GM18951 (cell line): ENCODE data around the gene PCSK9.

ENCODE experiments used
- POLR2A ChIP-seq: IDR thresholded peaks from 4 replicates; pipeline ENCODE4 v1.6.1; 2011; ENCODE audit warnings: mild to moderate bottlenecking; ENCODE audit not compliant: insufficient read length, insufficient read depth; ENCODE audit errors: extremely low read depth
- in situ Hi-C: fragments of 300-500 bp; cut with MboI; formaldehyde crosslinking; loops from one replicate; pipeline ENCODE4 v1.12.0; 2022; ENCODE audit warnings: low sequenced_read_pairs, mixed read lengths, inconsistent platforms; ENCODE audit not compliant: unreplicated experiment

Gene PCSK9

DNA sequence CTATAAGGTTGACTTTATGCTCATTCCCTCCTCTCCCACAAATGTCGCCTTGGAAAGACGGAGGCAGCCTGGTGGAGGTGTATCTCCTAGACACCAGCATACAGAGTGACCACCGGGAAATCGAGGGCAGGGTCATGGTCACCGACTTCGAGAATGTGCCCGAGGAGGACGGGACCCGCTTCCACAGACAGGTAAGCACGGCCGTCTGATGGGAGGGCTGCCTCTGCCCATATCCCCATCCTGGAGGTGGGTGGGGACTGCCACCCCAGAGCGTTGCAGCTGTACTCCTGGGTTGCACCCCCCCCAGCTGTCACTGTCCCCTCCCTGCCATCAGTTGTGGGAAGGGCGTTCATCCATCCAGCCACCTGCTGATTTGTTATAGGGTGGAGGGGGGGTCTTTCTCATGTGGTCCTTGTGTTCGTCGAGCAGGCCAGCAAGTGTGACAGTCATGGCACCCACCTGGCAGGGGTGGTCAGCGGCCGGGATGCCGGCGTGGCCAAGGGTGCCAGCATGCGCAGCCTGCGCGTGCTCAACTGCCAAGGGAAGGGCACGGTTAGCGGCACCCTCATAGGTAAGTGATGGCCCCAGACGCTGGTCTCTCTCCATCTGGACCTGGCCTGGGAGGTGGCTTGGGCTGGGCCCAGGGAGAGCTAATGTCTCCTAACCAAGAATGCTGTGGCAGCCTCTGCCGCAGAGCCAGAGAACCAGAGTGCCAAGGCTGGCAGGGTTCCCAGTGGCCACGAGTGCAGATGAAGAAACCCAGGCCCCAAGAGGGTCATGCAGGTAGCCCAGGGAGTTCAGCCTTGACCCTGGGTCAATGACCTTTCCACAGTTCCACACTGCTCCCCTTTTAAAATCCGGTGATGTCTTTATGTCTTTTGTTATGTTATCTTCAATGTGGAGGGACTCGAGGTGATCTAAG lies 13.1 kb downstream of the PCSK9 start:
- TF ChIP-seq POLR2A: no peak
- in situ Hi-C loops: no loop called here

DNA sequence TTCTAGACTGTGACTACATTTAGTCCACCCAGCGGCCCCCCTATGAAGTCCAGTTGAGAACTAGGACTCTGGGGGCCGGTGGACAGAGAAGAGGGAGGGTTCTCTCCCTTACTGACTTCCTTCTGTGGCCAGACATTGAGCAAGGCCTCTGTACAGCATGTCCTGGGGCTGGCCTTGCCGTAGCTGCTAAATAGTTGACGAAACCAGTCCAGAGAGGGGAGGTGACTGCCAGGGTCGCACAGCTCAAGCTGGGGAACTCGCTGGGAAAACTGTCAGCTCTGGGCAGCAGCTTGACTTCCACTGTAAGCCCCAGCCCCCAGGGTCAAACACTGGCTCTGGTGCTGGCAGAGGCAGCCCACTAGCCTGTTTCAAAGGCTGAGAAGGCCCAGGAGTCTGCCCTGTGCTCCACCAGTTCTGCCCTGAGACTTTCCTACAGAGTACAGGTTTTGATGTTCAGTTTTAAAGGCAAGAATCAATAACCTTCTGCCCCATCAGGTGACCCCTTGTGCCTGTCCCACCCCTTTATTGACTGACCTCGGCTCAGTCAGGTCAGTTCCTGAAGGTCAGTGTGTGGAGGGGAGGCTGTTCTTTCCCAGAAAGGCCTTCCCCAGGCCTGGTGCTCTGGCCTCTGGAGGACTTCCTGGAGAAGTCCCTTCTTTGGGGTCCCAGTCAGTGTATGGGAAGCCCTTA lies 14.1 kb downstream of the PCSK9 start:
- in situ Hi-C loops: no loop called here
- no peak for TF ChIP-seq POLR2A

DNA sequence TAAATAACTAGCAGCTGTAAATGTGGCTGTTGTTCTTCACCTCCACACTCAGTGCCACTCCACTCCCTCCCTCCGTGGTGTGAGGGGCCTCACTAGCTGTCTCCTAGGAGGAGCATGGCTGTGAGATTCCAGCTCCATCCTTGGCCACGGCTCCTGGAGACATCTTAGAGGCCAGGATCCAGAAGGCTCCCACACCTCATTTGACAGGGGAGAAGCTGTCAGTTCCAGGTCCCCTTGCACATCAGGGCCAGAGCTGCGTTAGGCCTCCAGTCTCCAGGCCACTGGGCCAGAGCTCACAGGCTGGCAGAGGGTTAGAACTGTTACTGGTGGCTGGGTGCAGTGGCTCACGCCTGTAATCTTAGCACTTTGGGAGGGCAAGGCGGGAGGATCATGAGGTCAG lies 15.0 kb downstream of the PCSK9 start:
- in situ Hi-C loops: no loop called here
- no peak for TF ChIP-seq POLR2A

DNA sequence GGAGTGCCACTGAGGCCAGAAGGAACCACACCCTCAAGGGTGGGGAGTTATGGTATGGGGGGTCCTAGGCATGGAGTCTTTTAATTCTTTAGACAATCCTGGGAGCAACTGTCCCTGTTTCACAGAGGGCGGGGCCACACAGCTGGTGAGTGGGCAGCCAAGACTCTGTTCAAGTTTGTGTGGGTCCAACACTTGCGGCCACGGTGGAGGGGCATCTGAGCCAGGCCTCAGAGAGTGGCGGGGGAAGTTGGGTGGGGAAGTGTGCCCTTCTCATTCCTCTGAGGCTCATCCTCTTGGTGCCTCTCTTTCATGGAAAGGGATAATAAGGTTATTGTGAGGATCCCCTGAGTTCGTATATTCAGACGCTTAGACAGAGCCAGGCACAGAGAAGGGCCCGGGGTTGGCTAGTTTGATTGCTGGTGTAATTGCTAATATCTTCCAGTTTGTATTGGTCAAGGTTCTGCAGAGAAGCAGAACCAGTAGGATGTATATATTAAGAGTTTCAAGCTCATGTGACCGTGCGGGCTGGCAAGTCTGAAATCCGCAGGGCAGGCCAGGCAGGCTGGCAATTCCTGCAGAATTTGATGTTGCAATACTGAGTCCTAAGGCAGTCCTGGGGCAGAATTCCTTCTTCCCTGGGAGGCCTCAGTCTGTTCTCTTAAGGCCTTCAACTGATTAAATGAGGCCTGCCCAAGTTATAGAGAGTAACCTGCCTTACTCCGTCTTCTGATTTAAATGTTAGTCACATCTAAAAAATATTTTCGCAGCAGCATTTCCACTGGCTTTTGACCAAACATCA lies 15.9 kb downstream of the PCSK9 start:
- in situ Hi-C loops: no loop called here
- TF ChIP-seq POLR2A: no peak

DNA sequence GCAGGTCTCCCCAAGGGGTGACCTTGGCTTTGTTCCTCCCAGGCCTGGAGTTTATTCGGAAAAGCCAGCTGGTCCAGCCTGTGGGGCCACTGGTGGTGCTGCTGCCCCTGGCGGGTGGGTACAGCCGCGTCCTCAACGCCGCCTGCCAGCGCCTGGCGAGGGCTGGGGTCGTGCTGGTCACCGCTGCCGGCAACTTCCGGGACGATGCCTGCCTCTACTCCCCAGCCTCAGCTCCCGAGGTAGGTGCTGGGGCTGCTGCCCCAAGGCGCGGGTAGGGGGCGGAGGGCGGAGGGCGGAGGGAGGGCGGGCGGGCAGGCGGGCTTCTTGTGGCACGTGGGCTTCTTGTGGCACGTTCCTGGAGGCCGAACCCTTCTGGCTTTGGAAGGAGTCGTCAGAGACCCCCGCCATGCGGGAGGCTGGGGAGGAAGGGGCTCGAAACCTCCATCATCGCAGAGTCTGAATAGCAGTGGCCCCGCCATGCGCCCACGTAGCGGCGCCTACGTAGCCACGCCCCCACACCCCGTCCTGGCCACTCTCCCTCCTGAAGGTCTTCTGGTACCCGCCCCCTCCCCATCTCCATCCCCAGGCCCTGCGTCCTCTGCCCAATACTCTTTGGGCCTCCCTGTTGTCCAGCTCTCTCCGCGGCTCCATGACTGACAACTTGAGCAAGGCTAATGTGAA lies 16.7 kb downstream of the PCSK9 start:
- TF ChIP-seq POLR2A: no peak
- in situ Hi-C loops: no loop called here

DNA sequence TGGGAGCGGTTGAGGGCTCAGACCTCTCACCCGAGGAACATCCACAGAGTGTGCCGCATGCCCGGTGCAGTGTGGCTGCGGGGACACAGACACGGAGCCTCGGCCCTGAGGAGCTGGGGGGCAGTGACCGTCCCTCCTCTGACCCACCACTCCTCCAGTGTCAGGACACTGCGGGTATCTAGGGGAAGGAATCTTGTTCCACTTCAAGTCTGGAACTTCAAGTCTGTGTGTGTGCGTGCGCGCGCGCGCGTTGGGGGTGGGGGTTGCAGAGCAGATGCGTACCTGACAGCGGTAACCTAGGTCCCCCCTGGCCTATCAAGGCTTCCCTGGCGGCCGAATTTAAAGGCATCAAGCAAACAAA lies 17.3 kb downstream of the PCSK9 start:
- TF ChIP-seq POLR2A: no peak
- in situ Hi-C loops: no loop called here

DNA sequence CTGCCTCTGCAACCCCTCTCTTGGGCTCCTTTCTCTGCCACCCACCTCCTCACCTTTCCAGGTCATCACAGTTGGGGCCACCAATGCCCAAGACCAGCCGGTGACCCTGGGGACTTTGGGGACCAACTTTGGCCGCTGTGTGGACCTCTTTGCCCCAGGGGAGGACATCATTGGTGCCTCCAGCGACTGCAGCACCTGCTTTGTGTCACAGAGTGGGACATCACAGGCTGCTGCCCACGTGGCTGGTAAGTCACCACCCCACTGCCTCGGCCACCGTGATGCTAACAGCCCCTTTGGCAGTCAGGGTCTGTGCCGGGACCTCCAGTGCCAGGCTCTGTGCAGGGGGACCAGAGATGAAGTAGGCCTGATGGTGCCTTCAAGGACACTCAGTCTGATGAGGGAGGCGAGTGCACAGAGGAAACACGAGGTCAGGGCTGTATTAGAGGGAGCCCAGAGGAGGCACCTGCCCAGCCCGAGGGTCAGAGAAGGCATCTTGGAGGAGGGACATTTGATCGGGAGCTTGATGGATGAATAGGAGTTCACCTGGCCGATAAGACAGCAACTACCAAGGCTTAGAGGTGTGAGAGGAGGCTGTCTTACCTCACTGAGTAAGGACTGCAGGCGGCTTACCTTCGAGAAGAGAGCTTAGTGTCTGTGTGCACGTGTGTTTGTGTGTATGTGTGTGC lies 18.1 kb downstream of the PCSK9 start:
- in situ Hi-C loops: no loop called here
- no peak for TF ChIP-seq POLR2A

DNA sequence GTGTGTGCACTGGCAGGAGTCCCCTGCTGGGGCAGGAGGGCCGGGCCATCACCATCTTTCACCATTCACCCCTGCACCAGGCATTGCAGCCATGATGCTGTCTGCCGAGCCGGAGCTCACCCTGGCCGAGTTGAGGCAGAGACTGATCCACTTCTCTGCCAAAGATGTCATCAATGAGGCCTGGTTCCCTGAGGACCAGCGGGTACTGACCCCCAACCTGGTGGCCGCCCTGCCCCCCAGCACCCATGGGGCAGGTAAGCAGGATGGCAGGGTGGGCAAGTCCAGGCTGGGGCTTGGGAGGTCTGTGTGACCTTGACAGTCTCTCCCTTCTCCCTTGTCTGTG lies 18.6 kb downstream of the PCSK9 start:
- TF ChIP-seq POLR2A: no peak
- in situ Hi-C loops: no loop called here

DNA sequence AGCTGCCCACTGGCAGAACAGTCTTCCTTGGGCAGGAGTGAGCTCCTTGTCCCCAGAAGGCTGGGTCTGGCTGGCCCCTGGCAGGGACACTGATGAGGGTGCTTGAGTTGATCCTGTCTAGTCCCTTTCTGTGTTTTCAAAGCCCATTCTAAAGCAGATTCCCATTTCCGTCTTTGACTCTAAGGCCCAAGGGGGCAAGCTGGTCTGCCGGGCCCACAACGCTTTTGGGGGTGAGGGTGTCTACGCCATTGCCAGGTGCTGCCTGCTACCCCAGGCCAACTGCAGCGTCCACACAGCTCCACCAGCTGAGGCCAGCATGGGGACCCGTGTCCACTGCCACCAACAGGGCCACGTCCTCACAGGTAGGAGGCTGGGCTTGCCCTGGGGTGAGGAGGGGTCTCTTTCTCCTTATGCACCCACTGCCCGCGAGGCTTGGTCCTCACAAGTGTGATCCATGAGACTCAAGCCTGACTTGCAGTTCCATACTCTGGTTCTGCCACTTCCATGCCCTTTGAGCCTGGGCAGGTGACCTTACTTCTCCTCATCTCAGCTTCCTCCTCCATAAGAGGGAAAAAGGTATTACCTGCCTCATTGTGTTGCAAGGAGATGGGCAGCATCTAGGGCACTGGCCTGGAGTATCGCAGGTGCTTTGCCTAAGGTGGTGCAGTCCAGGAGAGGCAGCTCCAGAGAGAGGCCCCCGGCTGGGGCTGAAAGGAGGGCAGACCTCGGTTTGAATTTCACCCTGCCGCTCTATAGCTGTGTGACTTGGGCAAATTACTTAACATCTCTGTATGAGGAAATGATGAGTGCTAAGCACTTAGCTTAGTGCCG lies 20.2 kb downstream of the PCSK9 start:
- in situ Hi-C loops: no loop called here
- TF ChIP-seq POLR2A: no peak

DNA sequence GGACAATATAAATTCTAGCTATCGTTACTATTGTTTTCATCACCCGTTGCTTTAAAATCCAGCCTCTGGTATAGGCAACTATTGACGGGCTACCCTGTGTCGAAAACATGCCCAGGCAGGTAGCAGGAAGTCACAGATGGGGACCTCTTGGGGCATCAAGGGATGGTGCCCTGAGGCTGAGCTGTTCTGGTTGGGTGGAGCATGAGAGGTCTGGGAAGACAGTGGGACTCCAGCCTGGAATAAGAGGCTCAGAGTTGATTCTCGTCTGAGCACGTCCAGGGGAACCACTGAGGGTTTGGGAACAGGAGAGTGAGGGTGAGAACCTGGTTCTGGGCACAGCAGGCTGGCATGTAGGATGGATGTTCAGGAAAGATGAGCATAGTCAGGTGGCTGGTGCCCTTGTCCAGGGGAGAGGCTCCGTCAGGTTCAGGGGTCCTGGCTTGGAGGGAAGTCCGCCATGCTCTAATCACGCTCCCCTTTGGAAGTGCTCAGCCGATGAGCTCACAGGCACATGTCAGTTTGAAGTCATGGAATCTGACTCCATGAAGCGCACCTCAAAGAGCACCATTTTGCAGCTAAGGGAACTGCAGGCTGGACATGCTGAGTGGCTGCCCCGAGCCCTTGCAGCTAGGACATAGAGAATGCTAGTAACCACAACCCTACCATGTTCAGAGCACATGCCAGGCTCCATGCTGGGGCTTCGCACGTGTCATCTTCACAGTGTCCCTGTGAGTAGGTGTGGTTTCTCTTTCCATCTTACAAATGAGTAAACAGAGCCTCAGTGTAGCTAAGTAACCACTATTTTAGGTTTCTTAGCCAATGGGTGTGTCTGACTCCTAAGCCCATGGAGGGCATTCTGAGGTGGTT lies 21.0 kb downstream of the PCSK9 start:
- in situ Hi-C loops: no loop called here
- no peak for TF ChIP-seq POLR2A
